HG03060 (cell line): ENCODE measurements around the gene CLEC3A.
"Not testable (repeated sequence)": the region's sequence is repeated elsewhere in the genome, so short reads cannot be mapped to it uniquely, and the experiment has no call there.

Source experiments
- ATAC-seq: cut with Tn5 transposase; IDR thresholded peaks from one replicate; pipeline ENCODE4 v1.9.1; 2021; ENCODE audit warnings: low read depth, moderate number of reproducible peaks; ENCODE audit not compliant: unreplicated experiment

Gene CLEC3A

GRCh38 chr16:78022347-78023060 lies at the start of gene CLEC3A:
CLEC3A (plus strand) TSS chr16:78022548; CDS start chr16:78022627, 79 bp downstream.
- ATAC-seq: no peak

GRCh38 chr16:77974883-77975282 lies 47.5 kb upstream of the CLEC3A start:
- ATAC-seq: no peak

GRCh38 chr16:77975942-77976341 lies 46.4 kb upstream of the CLEC3A start:
- no peak for ATAC-seq

GRCh38 chr16:77977339-77977738 lies 45.0 kb upstream of the CLEC3A start:
- no peak for ATAC-seq

GRCh38 chr16:77985111-77985510 lies 37.2 kb upstream of the CLEC3A start:
- ATAC-seq: no peak

- no peak for ATAC-seq
These were observed 36.2 kb upstream of the CLEC3A start for GRCh38 chr16:77986011-77986740.

GRCh38 chr16:77987810-77988209 lies 34.5 kb upstream of the CLEC3A start:
- ATAC-seq: no peak

- ATAC-seq: no peak
These were observed 32.5 kb upstream of the CLEC3A start for GRCh38 chr16:77989846-77990245.

- ATAC-seq: no peak
These were observed 30.6 kb upstream of the CLEC3A start for GRCh38 chr16:77991701-77992100.

- not testable (repeated sequence) for ATAC-seq
These were observed 30.0 kb upstream of the CLEC3A start for GRCh38 chr16:77992381-77992780.

- ATAC-seq: no peak
These were observed 29.0 kb upstream of the CLEC3A start for GRCh38 chr16:77993111-77993985.

- ATAC-seq: no peak
These were observed 26.4 kb upstream of the CLEC3A start for GRCh38 chr16:77995843-77996455.

GRCh38 chr16:77998350-77999023 lies 23.9 kb upstream of the CLEC3A start:
- no peak for ATAC-seq

GRCh38 chr16:78001451-78002025 lies 20.8 kb upstream of the CLEC3A start:
- no peak for ATAC-seq

- ATAC-seq: peak; percentile 96
These were observed 19.3 kb upstream of the CLEC3A start for GRCh38 chr16:78002915-78003538.

GRCh38 chr16:78004517-78004916 lies 17.8 kb upstream of the CLEC3A start:
- no peak for ATAC-seq

- ATAC-seq: no peak
These were observed 16.5 kb upstream of the CLEC3A start for GRCh38 chr16:78005881-78006280.

- ATAC-seq: no peak
These were observed 15.2 kb upstream of the CLEC3A start for GRCh38 chr16:78007121-78007520.

- ATAC-seq: no peak
These were observed 1.8 kb downstream of the CLEC3A start for GRCh38 chr16:78024159-78024558.
